ENCODE data around the gene PRKN.

- TF ChIP-seq POLR2A (IDR thresholded peaks at IDR 0.05) (no peak), CTCF (IDR thresholded peaks at IDR 0.05) (no peak)
Observed at GRCh38 chr6:162178666-162179065, 548.9 kb downstream of the PRKN start.
